HG02852 (cell line): ENCODE measurements around the gene ZNF236.

Source experiments
- ATAC-seq: cut with Tn5 transposase; IDR thresholded peaks from one replicate; pipeline ENCODE4 v1.9.1; 2021; ENCODE audit warnings: mild to moderate bottlenecking, moderate library complexity; ENCODE audit not compliant: unreplicated experiment

Gene ZNF236

DNA sequence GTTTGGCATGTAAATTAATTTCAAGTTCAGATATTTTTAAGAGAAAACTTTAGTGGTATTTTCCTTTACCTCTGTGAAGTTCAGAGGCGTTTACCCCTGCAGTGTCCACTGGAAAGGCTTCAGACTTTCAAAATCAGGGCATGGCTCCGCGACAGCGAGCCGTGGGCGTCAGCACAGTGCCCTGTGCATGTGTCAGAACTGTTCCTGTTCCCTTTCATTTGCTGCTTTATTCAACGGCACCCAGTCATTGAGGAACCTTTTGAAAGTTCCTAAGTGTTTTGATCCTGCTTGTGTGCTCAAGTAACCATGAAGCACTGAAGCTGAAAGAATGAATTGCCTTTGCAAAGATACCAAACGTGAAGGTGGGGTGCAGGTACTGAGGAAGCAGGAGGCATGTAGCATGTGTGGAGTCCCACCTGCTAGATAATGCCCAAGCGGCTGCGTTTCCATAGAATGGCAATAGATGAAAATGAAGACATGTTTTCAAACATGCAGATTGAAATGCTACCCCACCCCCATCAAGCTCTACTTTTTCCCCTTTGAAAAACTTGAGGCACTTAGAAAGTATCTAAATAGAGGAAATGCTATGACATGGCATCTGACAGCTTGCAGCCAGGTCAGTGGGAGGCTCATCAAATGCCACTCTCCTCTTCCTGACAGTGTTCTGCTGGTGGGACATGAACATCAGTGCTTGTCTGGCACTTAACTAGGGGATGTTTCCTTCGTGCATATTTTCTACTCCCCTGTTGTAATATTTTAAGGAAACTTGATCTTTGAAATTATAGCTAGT is 148.6 kb downstream of the ZNF236 start:
- ATAC-seq = no peak

DNA sequence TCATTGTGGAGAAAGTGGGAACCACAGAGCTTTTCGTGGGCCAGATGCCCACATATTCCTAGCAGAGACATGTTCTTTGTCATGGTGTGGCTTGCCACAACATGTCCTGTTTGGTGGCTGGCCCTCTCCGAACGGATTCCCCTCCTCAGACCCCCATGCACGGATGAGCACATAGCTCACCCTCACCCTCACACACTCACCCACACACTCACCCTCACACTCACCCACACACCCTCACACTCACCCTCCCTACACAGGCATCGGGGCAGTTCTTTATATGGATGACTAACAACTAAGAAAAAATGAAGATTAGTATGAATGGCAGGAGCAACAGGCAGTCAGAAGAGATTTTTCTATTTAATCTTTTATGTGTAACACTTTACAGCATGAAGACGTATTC is 149.9 kb downstream of the ZNF236 start:
- ATAC-seq = no peak

DNA sequence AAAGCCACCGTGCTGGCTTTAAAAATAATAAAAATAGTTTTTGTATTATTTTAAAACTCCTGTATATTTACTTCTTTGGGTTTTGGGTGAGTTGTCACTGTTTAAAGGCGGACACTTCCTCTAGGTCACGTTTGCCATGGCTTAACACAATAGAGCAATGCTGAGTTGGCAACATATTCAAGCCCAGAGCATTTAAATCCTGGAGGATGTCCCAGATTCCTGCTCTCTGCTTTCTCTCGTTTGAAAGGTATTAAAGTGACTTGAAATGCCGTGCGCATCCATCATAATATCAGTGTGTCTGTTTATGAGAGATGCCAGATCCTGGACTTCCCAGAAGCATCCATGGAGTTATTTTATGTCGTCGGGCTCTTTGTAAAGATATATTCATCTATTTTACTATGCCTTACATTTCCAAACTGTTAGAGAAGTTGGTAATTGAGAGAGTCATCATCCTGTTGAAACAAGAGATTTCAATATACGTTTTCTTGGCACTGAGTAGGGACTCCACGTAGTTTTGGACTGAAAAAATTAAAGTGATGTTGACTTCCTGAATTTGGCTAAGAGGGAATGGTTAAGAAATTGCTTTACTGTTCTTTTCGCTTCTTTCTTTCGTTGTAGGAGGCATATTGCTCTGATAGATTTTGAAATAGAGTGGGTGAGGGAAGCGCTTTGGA is 150.6 kb downstream of the ZNF236 start:
- ATAC-seq = no peak

DNA sequence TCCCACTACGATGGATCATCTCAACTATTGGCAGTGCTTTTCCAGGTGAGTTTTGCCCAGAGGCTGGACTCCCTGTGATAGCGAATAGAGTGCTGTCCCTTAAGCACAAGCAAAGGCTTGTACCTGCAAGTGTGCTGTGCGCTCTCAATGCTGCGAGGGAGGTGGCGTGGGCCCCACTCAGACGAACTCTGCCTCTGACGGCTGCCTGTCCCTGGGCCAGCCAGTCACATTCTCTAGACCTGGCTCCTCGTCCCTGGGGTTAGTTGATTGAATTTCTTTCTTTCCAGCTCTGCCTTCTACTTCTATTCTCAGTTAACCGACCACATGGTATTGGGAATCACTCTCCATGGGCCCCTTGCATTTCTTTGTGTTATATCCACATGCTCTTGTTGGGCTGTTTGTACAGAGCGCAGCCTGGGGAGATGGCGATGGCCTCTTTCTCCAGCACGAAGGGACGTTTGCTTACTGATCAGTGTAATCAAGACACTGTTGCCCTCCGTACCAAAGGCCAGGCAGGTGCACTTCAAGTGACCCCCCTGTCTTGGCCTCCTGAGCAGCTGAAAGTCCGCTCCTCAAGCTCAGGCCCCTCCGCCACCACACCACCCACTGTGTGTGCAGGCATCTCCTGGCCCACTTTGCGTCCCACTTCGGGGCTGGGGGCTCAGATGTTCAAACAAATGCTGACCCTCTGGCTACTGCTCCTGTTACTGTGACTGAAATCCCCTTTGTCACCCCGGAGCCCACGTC is 151.3 kb downstream of the ZNF236 start:
- ATAC-seq = no peak

DNA sequence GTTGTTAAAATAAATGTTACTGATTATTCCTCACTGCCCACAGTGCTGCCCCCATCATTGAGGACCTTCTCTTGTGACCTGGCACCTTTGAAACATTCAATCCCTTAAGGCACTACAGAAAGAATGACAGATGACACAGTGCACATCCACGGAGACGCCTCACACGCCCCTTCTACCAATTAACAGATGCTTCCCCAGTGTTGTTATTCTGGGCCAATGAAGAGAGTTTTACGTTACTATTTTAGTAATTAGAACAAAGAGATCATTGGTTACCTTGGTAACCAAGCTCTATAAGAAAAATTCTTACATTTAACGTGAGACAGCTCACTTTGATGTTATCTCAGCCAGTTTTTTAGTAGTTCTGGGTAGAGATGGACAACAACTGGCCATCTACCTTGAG is 152.0 kb downstream of the ZNF236 start:
- no peak for ATAC-seq

DNA sequence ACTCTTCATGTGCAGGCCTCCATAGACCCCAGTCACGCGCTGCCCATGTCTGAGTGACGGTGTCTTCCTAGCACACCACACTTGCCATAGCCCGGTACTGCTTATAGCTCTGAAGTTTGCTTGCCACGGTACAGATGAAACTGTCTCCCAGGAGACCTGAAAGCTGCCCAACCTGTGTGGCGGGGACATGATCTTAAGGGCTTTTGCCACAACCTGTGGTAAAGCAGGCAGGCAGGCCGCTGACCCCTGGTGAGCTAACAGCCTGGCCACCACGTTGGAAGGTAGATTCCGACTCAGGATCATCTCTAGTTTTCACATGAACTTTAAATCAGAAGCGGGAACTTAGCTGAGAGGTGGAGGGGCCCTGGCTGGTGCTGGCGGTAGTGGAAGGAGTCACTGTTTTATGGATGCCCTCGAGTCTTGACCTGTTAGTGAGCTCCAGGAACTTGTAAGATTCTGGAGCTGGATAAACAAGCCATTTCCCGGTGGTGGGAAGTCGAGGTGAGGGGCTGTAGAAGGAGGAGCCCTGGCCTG is 153.3 kb downstream of the ZNF236 start:
- ATAC-seq = no peak

DNA sequence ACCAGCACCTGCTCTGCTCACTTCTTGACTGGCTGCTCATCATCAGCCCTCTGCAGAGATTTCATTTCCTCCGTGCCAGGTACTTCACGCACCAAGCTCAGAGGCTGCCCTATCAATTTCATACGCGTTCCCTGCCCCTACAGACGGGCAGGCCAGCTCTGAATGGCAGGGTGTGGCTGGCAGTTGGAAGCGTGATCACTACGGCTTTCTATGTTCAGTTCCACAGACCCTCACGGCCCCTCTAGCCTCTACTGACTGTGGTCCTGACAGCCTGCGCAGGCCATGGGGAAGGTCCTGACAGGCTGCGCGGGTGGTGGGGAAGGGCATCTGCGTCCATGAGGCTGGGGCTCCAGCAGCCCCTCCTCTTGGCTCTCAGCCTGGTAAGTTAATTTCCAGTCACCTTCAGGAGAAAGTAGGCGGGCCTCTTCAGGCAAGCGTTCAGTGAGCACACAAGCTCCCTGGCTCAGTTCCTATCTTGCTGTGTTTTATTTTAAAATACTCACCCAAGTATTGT is 154.8 kb downstream of the ZNF236 start:
- ATAC-seq = no peak

DNA sequence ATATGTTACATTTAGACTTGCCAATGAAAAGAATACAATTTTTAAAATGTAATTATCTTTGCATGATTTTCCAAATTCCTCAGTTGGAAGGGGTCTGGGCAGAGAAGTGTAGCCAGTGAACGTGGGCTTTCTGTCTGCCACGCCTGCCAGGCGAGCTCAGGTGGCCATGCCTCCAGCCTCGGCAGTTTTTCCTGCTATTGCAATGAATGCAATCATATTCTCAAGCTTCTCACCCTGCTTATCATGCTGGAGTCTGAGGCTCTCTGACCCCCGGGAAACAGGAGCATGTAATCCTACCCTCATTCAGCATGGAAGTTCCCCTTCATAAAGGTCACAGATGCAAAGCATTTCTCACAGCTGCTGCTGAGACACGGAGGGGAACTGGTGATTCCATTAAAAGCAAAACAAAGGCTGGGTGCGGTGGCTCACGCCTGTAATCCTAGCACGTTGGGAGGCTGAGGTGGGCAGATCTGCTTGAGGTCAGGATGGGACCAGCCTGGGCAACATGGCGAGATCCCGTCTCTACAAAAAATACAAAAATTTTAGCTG is 155.4 kb downstream of the ZNF236 start:
- no peak for ATAC-seq

DNA sequence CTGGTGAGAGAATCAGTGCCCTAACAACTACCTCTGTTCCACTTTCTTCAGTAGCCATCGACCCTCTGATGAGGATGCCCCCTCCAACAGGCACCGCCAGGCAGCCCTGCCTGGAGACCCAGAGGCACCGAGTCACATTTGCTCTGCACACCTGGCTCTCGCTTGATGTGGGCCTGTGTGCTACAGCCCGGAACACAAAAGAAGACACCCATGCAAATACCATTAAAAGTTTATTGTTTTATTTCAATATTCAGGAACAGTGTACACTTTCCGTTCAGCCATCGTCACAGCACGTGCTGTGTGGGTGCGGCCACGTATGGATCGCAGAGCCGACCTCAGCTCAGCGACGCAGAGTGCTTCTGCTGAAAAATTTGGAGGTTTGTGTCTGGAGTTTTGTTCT is 156.3 kb downstream of the ZNF236 start:
- ATAC-seq = no peak

DNA sequence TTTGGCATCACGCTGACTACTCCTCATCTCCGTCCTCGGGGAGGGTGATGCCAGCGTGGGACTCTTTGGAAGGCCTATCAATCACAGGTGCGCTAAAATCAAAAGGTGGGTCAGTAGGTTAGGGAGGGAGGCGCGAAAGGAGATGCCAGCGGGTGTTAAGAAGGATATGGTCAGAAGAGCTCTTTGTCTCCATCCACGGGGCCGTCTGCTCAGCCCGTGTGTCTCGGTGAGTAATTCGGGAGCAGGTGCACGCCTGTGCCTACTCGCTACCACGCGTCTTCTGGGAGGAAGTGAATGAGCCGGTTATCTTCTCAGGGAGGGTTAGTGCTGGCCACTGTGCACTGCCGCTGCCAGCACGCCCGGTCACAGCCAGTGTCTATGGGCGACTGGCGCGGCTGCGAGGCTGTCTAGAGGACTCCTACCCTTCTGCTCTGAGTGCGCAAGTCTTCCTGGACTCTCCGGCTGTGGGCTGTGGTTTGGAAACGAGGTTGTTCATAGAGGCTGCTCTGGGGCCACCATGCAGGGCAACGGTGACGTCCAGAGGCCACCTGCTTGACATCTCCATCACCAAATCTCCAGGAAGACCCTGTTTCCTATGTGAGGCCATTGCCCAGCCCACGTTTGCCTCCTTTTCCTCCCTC is 156.9 kb downstream of the ZNF236 start:
- no peak for ATAC-seq

DNA sequence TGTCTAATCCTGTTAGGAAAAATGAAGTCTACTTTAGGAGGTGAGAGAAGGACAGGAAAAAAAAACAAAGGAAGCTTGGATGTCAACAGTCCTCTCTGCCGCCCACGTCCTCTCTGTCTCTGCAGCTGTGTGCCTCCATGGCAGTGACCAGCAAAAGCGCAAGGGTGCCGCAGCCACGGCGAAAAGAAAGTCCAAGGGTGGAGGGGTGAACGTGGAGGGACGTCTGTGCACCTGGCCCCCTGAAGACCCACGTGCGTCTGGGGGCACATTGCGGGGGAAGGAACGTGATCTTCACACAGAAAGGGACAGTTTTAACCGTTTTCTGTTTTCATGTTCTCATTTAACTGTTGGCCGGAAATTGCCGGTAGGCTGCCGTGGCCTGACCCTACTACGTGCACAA is 157.5 kb downstream of the ZNF236 start:
- ATAC-seq = no peak

DNA sequence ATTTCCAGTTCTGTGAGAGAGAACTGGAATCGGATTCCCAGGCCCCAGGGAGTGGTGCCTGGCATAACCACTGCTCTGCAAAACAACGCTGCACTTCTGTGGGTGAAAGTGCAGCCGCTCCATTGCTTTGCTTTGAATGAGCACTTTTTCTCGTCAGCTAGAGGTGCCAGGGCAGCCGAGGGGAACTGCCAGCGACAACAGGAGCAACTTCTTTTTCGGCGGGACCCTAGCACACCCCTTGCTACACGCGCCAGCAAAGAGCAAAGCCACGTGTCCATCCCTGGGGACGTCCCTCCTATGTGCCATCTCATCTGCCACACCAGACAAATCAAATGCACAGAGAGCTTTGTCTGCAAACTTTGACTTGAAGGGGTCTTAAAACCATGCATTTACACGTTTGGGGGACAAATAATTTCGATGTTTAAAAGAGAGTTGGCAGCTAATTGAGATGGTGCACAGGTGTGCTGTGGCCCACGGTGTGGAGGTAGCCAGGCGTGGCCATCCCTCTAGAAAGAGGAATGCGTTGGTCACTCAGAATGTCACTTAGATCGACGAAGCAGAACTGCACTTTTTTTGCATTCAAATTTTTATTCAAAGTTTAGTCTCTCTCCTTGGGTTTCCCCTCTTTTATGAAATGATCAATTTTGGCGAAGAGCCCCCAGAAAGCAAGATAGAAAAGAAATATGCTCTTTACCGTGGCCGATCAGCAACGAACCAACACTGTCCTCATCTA is 158.5 kb downstream of the ZNF236 start:
- ATAC-seq = peak; percentile 42

DNA sequence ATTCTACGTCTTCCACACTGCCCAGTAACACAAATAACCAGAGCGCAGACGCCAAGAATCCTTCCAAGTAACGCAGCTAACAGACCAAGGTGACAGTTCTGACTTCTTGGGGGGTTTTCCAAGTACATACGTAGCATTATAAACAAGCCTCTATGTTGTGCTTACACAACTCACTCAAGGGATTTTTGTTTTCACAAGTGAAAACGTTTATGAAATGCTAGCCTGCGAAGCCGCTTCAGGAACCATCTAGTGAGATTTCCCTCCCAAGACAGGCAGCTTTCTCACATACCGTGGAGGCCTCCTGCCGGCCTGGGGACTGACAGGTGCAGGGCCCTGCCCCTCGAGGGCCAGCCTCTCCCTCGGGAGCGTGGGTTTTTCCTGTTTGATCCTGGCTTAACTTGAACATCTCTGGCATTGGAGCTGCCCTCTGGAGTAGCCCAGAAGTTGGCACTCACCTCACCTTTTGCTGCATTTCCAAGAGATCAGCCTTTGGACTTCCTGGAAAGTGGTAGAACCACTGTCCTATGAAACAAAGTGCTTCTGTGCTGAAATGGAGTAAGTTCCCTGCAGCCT is 159.1 kb downstream of the ZNF236 start:
- ATAC-seq = peak; percentile 69

DNA sequence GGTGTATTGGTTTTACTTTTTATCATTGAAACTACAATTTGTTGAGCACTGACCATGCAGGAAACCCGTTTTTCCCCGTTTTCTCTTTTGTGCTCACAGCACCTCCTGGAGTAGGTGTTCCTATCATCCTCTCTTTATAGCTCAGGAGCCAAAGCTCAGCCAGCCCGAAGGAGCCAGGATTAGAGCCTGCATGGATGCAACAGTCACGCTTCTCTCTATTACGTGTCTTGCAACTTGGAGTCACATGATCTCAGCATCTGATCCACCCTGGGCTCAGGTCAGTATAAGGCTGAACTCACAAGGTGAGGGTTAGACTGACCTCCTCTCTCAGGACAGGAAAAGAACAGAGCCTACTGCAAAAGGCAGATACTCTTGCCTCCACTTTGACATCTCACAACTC is 159.7 kb downstream of the ZNF236 start:
- no peak for ATAC-seq

DNA sequence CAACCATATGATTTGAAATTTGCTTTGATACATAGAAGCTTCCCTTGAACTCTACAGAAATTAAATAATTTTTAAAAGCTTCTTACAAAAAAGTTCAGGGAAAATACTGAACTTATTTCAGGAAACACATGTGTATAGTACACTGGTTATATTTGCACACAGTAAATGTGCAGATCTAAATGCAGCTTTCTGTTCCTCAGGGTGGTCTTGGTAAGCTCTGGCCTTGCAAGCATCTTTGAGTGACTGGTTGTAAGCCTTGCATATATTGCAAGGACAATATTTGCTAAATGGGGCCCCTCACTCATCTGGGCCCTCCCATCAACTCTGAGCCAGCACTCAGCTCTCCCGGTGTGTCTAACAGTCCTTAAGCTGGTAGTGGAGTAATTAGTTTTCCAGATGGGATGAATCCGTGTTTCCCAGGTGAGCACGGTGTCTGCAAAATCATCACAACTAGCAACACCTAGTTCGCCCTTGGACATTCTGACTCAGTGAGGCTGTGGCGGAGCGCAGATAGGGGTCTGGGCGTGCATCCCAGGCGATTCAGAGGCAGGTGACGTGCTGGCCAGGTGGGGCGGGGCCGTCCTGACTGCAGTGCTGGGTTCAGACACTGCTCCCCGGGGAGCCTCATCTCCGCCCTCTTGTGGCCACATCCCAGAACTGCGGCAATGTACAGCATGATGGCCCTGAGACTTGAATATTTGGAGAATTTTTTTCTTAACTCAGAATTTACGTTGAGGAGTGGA is 160.7 kb downstream of the ZNF236 start:
- ATAC-seq = peak; percentile 55

DNA sequence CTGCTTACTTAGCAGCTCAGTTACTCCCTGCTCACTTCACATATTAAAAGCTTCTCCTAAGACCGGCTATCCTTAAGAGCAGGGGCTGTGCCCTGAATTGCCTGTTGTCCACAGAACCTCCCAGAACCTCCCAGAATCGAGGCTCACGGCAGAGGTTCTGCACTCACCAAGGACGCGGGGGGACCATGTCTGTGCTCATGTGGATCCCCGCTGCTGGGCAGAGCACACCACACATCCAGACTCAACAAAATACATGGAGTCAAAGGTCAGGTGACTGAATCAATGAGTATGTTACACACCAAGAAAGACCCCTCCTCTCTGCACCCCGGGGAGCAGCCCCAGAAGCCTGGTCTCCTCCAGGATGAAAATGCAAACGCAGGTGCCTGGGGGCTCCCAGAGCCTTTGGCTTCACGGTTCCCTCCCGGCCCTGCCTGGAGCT is 161.3 kb downstream of the ZNF236 start:
- no peak for ATAC-seq

DNA sequence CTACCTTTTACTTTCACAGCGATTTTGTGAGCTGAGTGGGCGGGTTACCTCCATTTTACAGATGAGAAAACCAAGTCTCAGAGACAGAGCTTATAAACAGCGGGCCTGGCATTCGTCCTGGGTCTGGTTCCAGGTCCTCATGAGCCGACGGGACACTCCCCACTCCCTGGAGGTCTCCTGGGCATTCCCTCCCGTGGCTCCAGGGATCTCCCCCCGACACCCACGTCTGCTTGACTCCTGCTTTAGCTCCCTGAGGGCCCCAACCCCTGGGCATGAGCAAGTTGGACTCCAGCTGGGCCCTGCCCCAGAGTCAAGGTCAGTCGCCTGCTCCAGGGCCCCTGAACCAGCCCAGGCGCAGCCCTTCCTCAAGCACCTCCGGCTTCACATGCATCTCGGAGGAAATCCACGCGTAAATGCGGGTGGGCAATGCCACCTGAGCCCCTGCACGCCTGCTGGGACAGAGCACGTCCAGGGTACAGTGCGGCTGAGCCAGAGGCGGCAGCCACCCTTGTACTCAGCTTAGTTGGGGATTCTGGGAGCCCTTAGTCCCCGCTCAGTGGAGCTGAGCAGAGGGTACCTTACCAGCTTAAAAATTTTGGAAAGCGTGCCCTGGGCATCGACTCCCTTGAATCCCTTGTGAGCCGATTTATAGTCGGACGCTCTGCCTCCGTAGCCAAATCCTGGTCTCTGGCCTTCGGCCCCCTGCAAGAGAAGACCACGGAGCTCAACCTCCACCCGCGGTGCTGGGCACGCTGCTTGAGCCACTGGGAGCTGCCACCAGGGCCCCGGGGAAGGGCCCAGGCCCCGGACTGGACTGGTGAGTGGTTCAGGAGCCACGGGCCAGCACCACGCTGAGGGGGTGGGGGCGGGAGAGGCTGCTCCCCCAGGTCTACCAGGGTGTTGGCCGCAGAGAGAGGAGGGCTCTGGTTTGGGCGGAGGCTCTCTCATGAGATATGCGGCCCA is 162.1 kb downstream of the ZNF236 start:
- ATAC-seq = no peak
